GM12864 (cell line): ENCODE data around the gene ASIC1.

ENCODE experiments used
- DNase-seq: peaks from one replicate; pipeline ENCODE4 v3.0.0-alpha.2; 2011; ENCODE audit warnings: low read depth
- H3K4me3 ChIP-seq: 2 replicates; pipeline ENCODE4 v1.5.1; 2011; ENCODE audit warnings: mild to moderate bottlenecking, low read depth, low read length, control low read depth
- TF ChIP-seq, protein P1 (sequence below): IDR thresholded peaks from 2 replicates; pipeline ENCODE4 v1.5.1; 2011; ENCODE audit warnings: low read depth, mild to moderate bottlenecking, moderate library complexity, low read length, control low read depth, inconsistent platforms; ENCODE audit errors: missing control alignments

ASIC1 gene

DNA sequence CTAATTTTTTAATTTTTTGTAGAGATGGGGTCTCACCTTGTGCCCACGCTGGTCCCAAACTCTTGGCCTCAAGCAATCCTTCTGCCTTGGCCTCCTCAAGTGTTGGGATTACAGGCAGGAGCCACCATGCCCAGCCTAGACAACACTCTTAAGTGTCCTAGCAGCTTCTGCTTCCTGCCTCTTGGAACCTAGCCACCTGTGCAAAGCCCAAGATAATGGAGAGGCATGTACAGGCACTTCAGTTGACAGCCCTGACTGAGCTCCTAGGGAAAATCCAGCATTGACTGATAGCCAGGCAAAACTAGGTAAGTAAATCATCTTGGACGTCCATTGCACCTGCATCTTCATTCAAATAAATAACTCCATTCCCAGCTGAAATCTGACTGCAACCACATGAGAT, 70.2 kb downstream of the ASIC1 start:
- no peak overlapping the region for H3K4me3 ChIP-seq
- TF ChIP-seq, protein P1, sequence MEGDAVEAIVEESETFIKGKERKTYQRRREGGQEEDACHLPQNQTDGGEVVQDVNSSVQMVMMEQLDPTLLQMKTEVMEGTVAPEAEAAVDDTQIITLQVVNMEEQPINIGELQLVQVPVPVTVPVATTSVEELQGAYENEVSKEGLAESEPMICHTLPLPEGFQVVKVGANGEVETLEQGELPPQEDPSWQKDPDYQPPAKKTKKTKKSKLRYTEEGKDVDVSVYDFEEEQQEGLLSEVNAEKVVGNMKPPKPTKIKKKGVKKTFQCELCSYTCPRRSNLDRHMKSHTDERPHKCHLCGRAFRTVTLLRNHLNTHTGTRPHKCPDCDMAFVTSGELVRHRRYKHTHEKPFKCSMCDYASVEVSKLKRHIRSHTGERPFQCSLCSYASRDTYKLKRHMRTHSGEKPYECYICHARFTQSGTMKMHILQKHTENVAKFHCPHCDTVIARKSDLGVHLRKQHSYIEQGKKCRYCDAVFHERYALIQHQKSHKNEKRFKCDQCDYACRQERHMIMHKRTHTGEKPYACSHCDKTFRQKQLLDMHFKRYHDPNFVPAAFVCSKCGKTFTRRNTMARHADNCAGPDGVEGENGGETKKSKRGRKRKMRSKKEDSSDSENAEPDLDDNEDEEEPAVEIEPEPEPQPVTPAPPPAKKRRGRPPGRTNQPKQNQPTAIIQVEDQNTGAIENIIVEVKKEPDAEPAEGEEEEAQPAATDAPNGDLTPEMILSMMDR = no peak
- no peak for DNase-seq

DNA sequence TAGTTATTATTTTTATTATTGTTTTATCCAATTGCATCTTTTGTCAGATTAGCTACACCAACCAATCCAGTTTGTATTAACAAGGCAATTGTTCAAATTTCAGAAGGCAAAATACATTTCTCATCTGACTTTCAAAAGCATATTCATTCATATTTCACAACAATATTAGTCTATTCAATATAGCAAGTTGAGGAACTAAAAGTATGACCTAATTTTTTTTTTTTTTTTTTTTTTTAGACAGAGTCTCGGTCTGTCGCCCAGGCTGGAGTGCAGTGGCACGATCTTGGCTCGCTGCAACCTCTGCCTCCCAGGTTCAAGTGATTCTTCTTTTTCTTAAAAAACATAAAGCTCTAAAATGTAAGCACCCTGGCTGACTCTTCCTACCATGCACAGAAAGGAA, 71.9 kb downstream of the ASIC1 start:
- DNase-seq = no peak
- H3K4me3 ChIP-seq = no peak overlapping the region
- TF ChIP-seq, protein P1 = no peak

DNA sequence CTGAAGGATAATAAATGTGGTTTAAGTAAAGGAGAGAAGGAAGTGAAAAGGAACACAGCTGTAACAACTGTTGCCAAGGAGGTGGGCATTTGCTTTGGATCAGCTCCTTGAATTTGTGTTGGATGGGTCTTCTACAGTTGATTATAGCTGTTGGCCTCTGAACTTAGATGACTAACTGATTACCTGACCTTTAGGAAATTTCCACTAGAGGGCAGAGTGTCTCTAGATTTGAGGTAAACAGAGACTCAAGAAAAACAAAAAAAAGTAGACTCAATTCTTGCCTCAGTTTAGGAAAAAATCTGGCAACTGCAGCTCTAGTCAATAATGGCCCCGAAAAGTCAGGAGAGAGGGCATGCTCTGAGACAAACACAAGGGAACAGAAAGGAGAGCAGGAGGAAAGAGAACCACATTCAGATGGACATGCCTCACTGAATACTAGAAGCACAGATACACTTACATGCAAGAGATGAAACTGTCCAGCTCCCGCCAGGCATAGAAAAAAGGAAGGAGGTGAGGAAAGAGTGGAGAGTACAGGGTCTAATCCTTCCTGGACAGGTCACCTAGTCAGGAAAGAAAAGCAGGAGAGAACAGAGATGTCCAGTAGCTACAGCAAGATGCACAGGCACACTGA, 75.2 kb downstream of the ASIC1 start:
- no peak for DNase-seq
- H3K4me3 ChIP-seq = no peak overlapping the region

More for the DNA sequence above, 75.2 kb downstream of the ASIC1 start:
- TF ChIP-seq, protein P1 = peak; percentile 36
